ENCODE results near the gene C1QTNF2. TPM values are rescaled to one million over a fixed set of nuclear protein-coding genes. Genes with fewer than 3 reads are reported as not detected.

The C1QTNF2 gene
- total and polyA plus RNA-seq, 2 of the 8 experiments (the other 6 are each of a cell fraction or from before 2014, with no cell fraction given), result 1.0 to 2.0 TPM

DNA sequence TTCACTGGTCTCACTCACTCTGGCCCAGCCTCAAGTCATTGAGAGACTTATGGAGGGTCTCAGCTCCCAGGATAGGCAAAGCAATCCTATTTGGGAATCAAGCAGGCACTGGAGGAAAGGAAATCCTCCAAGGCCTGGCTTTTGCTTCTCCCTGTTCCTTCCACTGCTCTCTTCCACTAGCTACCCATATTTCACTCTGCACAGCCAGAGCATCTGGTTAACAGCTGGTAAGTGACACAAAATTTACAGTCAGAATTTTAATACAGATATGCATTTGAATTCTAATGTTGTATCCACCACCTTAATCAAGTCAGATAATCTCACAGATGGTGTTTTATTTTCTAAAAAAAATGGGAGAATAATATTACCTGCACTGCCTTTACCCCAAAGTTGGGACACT, 868 bp upstream of the C1QTNF2 start:
- H2AK5ac ChIP-seq (ENCODE audit: low read depth, low read length), result no peak overlapping the region
- no peak overlapping the region for H3K23ac ChIP-seq (ENCODE audit: insufficient read length)
- DNase-seq (ENCODE audit: low read depth in 1 of 2, low spot score in 2 of 2), result no peak
- no peak overlapping the region for H2BK12ac ChIP-seq (ENCODE audit: low read depth, low read length)
- H3K18ac ChIP-seq (ENCODE audit: extremely low read depth, low read length), result no peak overlapping the region
- H3K4me3 ChIP-seq (ENCODE audit: extremely low read depth in 1 of 4, insufficient read depth in 2 of 4, low read depth in 3 of 4, low read length in 4 of 4), result no peak overlapping the region
- TF ChIP-seq HDAC6 (IDR thresholded peaks at IDR 0.05; ENCODE audit: low read depth, low read length) (no peak), SUZ12 (IDR thresholded peaks at IDR 0.05; ENCODE audit: low read length) (no peak), TAF1 (IDR thresholded peaks at IDR 0.05; ENCODE audit: low read depth, low read length) (no peak), CHD1 (IDR thresholded peaks at IDR 0.05; ENCODE audit: low read depth, low read length) (no peak), RAD21 (IDR thresholded peaks at IDR 0.05 in 1 of 2, conservative IDR thresholded peaks at IDR 0.05 in 1 of 2; ENCODE audit: low read depth in 2 of 2, low read length in 2 of 2) (no peak)
- H4K5ac ChIP-seq (ENCODE audit: insufficient read length, low read depth, low read length), result no peak overlapping the region
- no peak overlapping the region for H3K14ac ChIP-seq (ENCODE audit: insufficient read length)
- ChIA-PET CTCF (ENCODE audit: partially characterized antibody) (interaction anchor here (1.4 to 2.2 kb wide), 3 partner anchors 11 to 114 kb away, joined by 4 to 15 read pairs (median 10); no protein-coding TSS in a partner anchor), POLR2A (ENCODE audit: partially characterized antibody) (interaction anchor here (0.6 to 1.7 kb wide), 3 partner anchors 8 to 174 kb away, joined by 3 to 8 read pairs (median 3); no protein-coding TSS in a partner anchor)
- no peaks in the 10 kb centered on the region for H3K36me3 ChIP-seq (ENCODE audit: control insufficient read depth in 2 of 4, insufficient read depth in 4 of 4, low read length in 3 of 4)
- H3K4me1 ChIP-seq (replicated peaks in 1 of 4; ENCODE audit: control insufficient read depth in 3 of 4, insufficient read depth in 4 of 4, low read length in 3 of 4), result peaks cover 3 to 5% (median 4%) of the 10 kb centered on the region in 4 experiments; a peak in 4 of 7 replicates
- peaks cover 1 to 15% (median 10%) of the 10 kb centered on the region in 4 experiments for H3K27me3 ChIP-seq (replicated peaks in 1 of 4; ENCODE audit: control insufficient read depth in 3 of 4, extremely low read depth in 1 of 4, insufficient read depth in 3 of 4, low read length in 3 of 4)
- H4K8ac ChIP-seq (ENCODE audit: extremely low read depth, insufficient read depth, low read length), result no peak overlapping the region
- peak overlapping the region; percentile 25; the same call in 1 of the 2 replicates for H2BK20ac ChIP-seq (ENCODE audit: low read length)
- no peak overlapping the region for H3K27ac ChIP-seq (ENCODE audit: low read depth, low read length)
- H2AFZ ChIP-seq (ENCODE audit: low read length), result no peak overlapping the region
- no peak overlapping the region for H3K56ac ChIP-seq (replicated peaks; ENCODE audit: insufficient read length, low read depth, low read length)
- H3K79me2 ChIP-seq (ENCODE audit: control insufficient read depth in 1 of 2, insufficient read depth in 2 of 2, low read length in 2 of 2), result no peaks in the 10 kb centered on the region
- H3K4me2 ChIP-seq (ENCODE audit: insufficient read depth in 1 of 2, low read depth in 2 of 2, low read length in 2 of 2), result peak overlapping the region in 1 of 2 experiments; percentile 78; a peak in 1 of 4 replicates
- no peaks in the 10 kb centered on the region for H3K79me1 ChIP-seq (ENCODE audit: low read depth, low read length)
- H4K91ac ChIP-seq (replicated peaks; ENCODE audit: insufficient read length, low read length), result no peak overlapping the region
- H2BK120ac ChIP-seq (replicated peaks; ENCODE audit: low read depth, low read length), result no peak overlapping the region
- H3K23me2 ChIP-seq (ENCODE audit: low read depth, low read length), result 0 out of 2 replicates have a peak, but pooled peaks cover 4% of the 10 kb centered on the region
- H4K20me1 ChIP-seq (replicated peaks in 1 of 2; ENCODE audit: control insufficient read depth in 1 of 2, insufficient read depth in 2 of 2, low read length in 2 of 2), result no peaks in the 10 kb centered on the region
- H3K9ac ChIP-seq (replicated peaks in 1 of 4; ENCODE audit: extremely low read depth in 1 of 4, low read depth in 3 of 4, low read length in 3 of 4), result no peak overlapping the region
- H2BK15ac ChIP-seq (ENCODE audit: low read length), result no peak overlapping the region
- FAIRE-seq, result no peak
- no peak overlapping the region for H3K4ac ChIP-seq (replicated peaks; ENCODE audit: insufficient read length, low read depth, low read length)
- no peaks in the 10 kb centered on the region for H3K9me3 ChIP-seq (ENCODE audit: insufficient read depth in 2 of 2, low read depth in 1 of 2, low read length in 1 of 2)
- H2BK5ac ChIP-seq (ENCODE audit: low read depth, low read length), result no peak overlapping the region
